K562 (cell line): ENCODE results near the gene USF2. TPM values are rescaled to one million over a fixed set of nuclear protein-coding genes. Genes with fewer than 3 reads are reported as not detected.

Experiments used
- ARID3B ChIP-seq: fragments of 250-450 bp; sonication (Bioruptor Pico); IDR thresholded peaks from 2 replicates; pipeline ENCODE4 v1.4.0; 2020; ENCODE audit warnings: borderline replicate concordance
- GATAD2A ChIP-seq: fragments of 450-650 bp; IDR thresholded peaks from 2 replicates; pipeline ENCODE4 v1.6.1; 2017
- GTF2E2 ChIP-seq: fragments of 200-800 bp; sonication (Bioruptor generic); IDR thresholded peaks from 2 replicates; pipeline ENCODE4 v1.6.1; 2016; ENCODE audit warnings: missing genetic modification characterization, missing compliant biosample characterization
- HIVEP1 ChIP-seq: fragments of 250-450 bp; sonication (Bioruptor Pico); IDR thresholded peaks from 2 replicates; pipeline ENCODE4 v1.4.0; 2020; ENCODE audit warnings: mild to moderate bottlenecking
- LARP7 ChIP-seq: fragments of 450-650 bp; IDR thresholded peaks from 2 replicates; pipeline ENCODE4 v1.6.1; 2016
- LEF1 ChIP-seq: fragments of 450-650 bp; IDR thresholded peaks from 2 replicates; pipeline ENCODE4 v1.6.1; 2016; ENCODE audit warnings: mild to moderate bottlenecking
- NR3C1 ChIP-seq: sonication (generic); formaldehyde crosslinking; IDR thresholded peaks from 2 replicates; pipeline ENCODE4 v1.8.1; 2022; ENCODE audit warnings: missing genetic modification reagents
- PTTG1 ChIP-seq: fragments of 450-650 bp; IDR thresholded peaks from 2 replicates; pipeline ENCODE4 v1.6.1; 2016; ENCODE audit warnings: low read depth, mild to moderate bottlenecking, missing genetic modification characterization, missing compliant biosample characterization
- RNF219 ChIP-seq: fragments of 250-450 bp; sonication (Bioruptor Pico); IDR thresholded peaks from 2 replicates; pipeline ENCODE4 v1.5.0; 2022; ENCODE audit warnings: mild to moderate bottlenecking
- RUNX1 ChIP-seq: sonication (generic); IDR thresholded peaks from 2 replicates; pipeline ENCODE4 v1.6.1; 2016; ENCODE audit warnings: antibody characterized with exemption, low read depth
- SAFB ChIP-seq: fragments of 200-400 bp; formaldehyde crosslinking; IDR thresholded peaks from 2 replicates; pipeline ENCODE4 v1.6.1; 2017; ENCODE audit warnings: low read depth, low read length, borderline replicate concordance
- SNIP1 ChIP-seq: fragments of 450-650 bp; IDR thresholded peaks from 2 replicates; pipeline ENCODE4 v1.7.1; 2017; ENCODE audit warnings: low read depth, mild to moderate bottlenecking
- SREBF1 ChIP-seq: fragments of 150-350 bp; IDR thresholded peaks from 2 replicates; pipeline ENCODE4 v1.6.1; 2014; ENCODE audit warnings: antibody characterized with exemption, low read depth, low read length, borderline replicate concordance
- TBL1XR1 ChIP-seq, 2 experiments: IDR thresholded peaks; 2 replicates each; pipeline ENCODE4 v1.6.1; 2012; ENCODE audit warnings: improper control_type of control experiment in 2 of 2, low read length in 2 of 2, mild to moderate bottlenecking in 1 of 2
- TRIM28 ChIP-seq: fragments of 450-650 bp; IDR thresholded peaks from 2 replicates; pipeline ENCODE4 v1.6.1; 2017
- ZNF277 ChIP-seq: fragments of 250-450 bp; sonication (Bioruptor Pico); IDR thresholded peaks from 2 replicates; pipeline ENCODE4 v1.8.0; 2022; ENCODE audit warnings: inconsistent platforms, mild to moderate bottlenecking, moderate library complexity, borderline replicate concordance
- ZNF280B ChIP-seq: fragments of 250-450 bp; sonication (Bioruptor Pico); IDR thresholded peaks from 2 replicates; pipeline ENCODE4 v1.5.1; 2021; ENCODE audit warnings: mild to moderate bottlenecking
- ZNF282 ChIP-seq: sonication (generic); formaldehyde crosslinking; IDR thresholded peaks from 2 replicates; pipeline ENCODE4 v1.8.1; 2023; ENCODE audit warnings: missing genetic modification reagents
- ZNF57 ChIP-seq: fragments of 450-650 bp; formaldehyde crosslinking; IDR thresholded peaks from 2 replicates; pipeline ENCODE4 v1.4.0; 2020; ENCODE audit warnings: mild to moderate bottlenecking, moderate library complexity
- ZNF778 ChIP-seq: fragments of 450-650 bp; formaldehyde crosslinking; IDR thresholded peaks from 2 replicates; pipeline ENCODE4 v1.4.0; 2020; ENCODE audit warnings: mild to moderate bottlenecking, moderate library complexity
- polyA plus RNA-seq, 8 experiments: library from polyadenylated mRNA; depleted of rRNA in 4 of 8; stranded (reverse) in 5 of 8; unstranded in 3 of 8; fragments of >200 nt; fragmentation: Nextera tagmentation in 2 of 8; fragmentation: Illumina TruSeq in 1 of 8; extraction: Ambion mirVana in 2 of 8; extraction: Trizol in 1 of 8; gene quantifications; 2 replicates each; pipeline versions ENCODE4 v1.2.1 to v1.2.3, GENCODE V29; 2011 to 2014; ENCODE audit warnings: inconsistent platforms in 1 of 8, missing spikeins in 1 of 8
- total RNA-seq, 7 experiments: library from RNA; depleted of rRNA in 6 of 7; stranded (reverse); fragments of >200 nt in 6 of 7; fragmentation: Illumina TruSeq in 2 of 7; extraction: Trizol in 2 of 7; gene quantifications; 2 replicates each; pipeline versions ENCODE4 v1.2.1 to v1.2.3, GENCODE V29; 2011 to 2021; ENCODE audit warnings: low replicate concordance in 1 of 7
- TF ChIP-seq, protein P1 (sequence below): fragments of 250-450 bp; sonication (Bioruptor Pico); IDR thresholded peaks from 2 replicates; pipeline ENCODE4 v1.6.1; 2021; ENCODE audit warnings: mild to moderate bottlenecking

Gene USF2
- total and polyA plus RNA-seq, 9 of the 15 experiments (the other 6 are each of a cell fraction or from before 2014, with no cell fraction given): 0.27 to 93.7 (median 58.4) TPM

DNA sequence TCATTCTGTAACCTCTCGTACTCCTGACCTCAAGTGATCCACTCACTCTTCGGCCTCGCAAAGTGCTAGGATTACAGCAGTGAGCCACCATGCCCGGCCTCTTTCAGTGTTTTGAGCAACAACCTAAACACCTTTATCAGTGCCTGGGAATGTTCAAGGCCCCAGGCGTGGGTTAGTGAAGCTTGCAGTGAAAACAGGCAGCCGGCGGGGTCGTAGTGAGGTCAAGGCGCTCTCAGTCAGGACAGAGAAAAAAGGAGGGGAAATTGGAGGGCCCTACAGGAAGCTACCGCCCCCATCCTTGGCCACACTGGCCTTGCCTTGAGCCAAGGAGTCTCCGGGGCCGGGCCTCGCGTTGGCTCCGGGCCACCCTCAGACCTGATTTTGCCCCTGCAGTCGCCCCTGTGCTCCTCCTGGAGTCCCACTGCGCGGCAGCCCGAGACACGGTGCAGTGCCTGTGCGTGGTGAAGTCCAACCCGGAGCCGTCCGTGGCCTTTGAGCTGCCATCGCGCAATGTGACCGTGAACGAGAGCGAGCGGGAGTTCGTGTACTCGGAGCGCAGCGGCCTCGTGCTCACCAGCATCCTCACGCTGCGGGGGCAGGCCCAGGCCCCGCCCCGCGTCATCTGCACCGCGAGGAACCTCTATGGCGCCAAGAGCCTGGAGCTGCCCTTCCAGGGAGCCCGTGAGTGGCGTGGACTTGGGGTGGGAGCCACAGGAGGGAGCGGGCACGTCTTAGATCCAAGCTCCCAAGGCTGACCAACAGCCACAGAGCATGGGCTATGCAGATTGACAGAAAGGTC, 40.9 kb downstream of the USF2 start (continued):
- TF ChIP-seq ARID3B (CRISPR knock-in tag): no peak
- TF ChIP-seq SAFB: 0 out of 2 replicates have a peak, but pooled peaks have one; percentile 28
- TF ChIP-seq ZNF282 (CRISPR knock-in tag): no peak
- peak; percentile 10; the same call in 1 of the 2 replicates for TF ChIP-seq GATAD2A
- TF ChIP-seq PTTG1 (tag): no peak; the same call in 1 of the 2 replicates
- TF ChIP-seq, protein P1, sequence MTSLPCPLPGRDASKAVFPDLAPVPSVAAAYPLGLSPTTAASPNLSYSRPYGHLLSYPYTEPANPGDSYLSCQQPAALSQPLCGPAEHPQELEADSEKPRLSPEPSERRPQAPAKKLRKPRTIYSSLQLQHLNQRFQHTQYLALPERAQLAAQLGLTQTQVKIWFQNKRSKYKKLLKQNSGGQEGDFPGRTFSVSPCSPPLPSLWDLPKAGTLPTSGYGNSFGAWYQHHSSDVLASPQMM (CRISPR knock-in tag): no peak
- TF ChIP-seq SNIP1: no peak
- TF ChIP-seq ZNF778 (CRISPR knock-in tag): no peak
- no peak for TF ChIP-seq ZNF280B
- no peak for TF ChIP-seq TRIM28
- peak; percentile 52; the same call in 1 of the 2 replicates for TF ChIP-seq LEF1
- no peak for TF ChIP-seq SREBF1
- TF ChIP-seq TBL1XR1 (IDR thresholded peaks at IDR 0.05; ENCODE audit: low read length in 2 of 2): no peak; a peak in 2 of 4 replicates
- peak; percentile 81; the same call in 1 of the 2 replicates for TF ChIP-seq HIVEP1 (CRISPR knock-in tag)
- TF ChIP-seq RNF219: no peak
- TF ChIP-seq RUNX1: no peak
- TF ChIP-seq ZNF277 (CRISPR knock-in tag): no peak
- TF ChIP-seq ZNF57 (CRISPR knock-in tag): no peak
- TF ChIP-seq NR3C1: 0 out of 2 replicates have a peak, but pooled peaks have one; percentile 66
- TF ChIP-seq LARP7: no peak
- TF ChIP-seq GTF2E2 (tag): no peak
